ENCODE results near the gene THSD7B. TPM values are rescaled to one million over a fixed set of nuclear protein-coding genes. Genes with fewer than 3 reads are reported as not detected.
"Not testable (repeated sequence)": the region's sequence is repeated elsewhere in the genome, so short reads cannot be mapped to it uniquely, and the experiment has no call there.

The THSD7B gene
- total RNA-seq, 1 donor from 2014 or later = 0.22 TPM

DNA sequence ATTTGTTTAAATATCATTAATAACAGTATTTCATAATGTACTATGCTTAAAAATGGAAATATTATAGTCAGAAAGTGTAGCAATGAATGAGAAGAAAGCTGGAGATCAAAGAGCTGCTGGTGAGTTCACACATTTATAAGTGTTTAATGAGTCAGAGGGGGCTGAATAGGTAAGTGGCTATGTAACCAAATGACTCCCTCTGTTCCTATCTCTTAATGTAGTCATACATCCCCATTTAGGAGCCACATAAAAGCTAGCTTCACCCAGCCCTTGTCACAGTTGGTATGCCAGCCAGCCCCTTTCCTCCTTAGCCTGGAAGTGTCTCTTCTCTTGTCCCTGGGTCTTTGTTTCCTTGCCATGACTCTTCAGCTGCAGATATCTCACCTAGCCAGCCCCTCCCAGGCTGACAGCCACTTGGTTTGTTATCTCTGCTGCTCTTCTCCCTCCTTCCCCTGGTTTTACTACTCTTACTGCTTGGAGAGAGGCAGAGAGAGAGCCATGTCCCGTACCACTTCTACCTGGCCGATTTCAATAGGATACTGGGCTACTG lies 760.4 kb downstream of the THSD7B start:
- Mint-ChIP-seq H3K27me3 (ENCODE audit: low read depth) (peaks cover 21% of the 10 kb centered on the region), H3K4me3 (no peak overlapping the region), H3K36me3 (no peaks in the 10 kb centered on the region), H3K27ac (no peak overlapping the region), H3K9me3 (no peaks in the 10 kb centered on the region), H3K4me1 (no peaks in the 10 kb centered on the region)
- no peak for DNase-seq (ENCODE audit: low spot score in 2 of 2, unreplicated experiment in 2 of 2)
- no peak for TF ChIP-seq CTCF (IDR thresholded peaks at IDR 0.05; ENCODE audit: unreplicated experiment)

GRCh38 chr2:137535897-137536296 lies 770.6 kb downstream of the THSD7B start:
- no peaks in the 10 kb centered on the region for H3K9me3 Mint-ChIP-seq
- no peak for DNase-seq (ENCODE audit: low spot score in 2 of 2, unreplicated experiment in 2 of 2)
- H3K36me3 Mint-ChIP-seq = no peaks in the 10 kb centered on the region
- H3K4me1 Mint-ChIP-seq = peaks cover 7% of the 10 kb centered on the region
- no peak overlapping the region for H3K27ac Mint-ChIP-seq
- no peak for TF ChIP-seq CTCF (IDR thresholded peaks at IDR 0.05; ENCODE audit: unreplicated experiment)
- peaks cover 8% of the 10 kb centered on the region for H3K27me3 Mint-ChIP-seq (ENCODE audit: low read depth)
- H3K4me3 Mint-ChIP-seq = no peak overlapping the region

DNA sequence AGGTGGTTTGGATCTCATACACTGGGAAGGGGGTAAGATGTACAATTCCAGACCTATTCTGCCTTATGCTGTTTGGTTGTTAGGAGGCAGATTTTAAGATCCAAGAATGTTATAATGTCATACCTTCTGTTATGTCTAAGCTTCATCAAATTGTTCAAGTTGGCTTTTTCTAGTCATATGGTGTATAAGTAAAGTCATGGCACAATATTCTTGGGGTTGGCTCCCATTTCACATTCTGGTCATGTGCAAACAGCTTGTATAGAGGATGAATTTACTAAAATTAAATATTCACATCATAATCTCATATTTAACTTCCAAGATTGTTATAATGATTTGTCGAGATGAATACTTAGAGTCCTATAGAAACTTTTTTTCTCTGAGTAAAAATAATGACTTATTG lies 774.0 kb downstream of the THSD7B start:
- no peak overlapping the region for H3K4me3 Mint-ChIP-seq
- H3K9me3 Mint-ChIP-seq = peaks cover 10% of the 10 kb centered on the region
- H3K36me3 Mint-ChIP-seq = no peaks in the 10 kb centered on the region
- TF ChIP-seq CTCF (IDR thresholded peaks at IDR 0.05; ENCODE audit: unreplicated experiment) = no peak
- H3K27me3 Mint-ChIP-seq (ENCODE audit: low read depth) = peaks cover 17% of the 10 kb centered on the region
- no peak for DNase-seq (ENCODE audit: low spot score in 2 of 2, unreplicated experiment in 2 of 2)
- peaks cover 7% of the 10 kb centered on the region for H3K4me1 Mint-ChIP-seq
- no peak overlapping the region for H3K27ac Mint-ChIP-seq

DNA sequence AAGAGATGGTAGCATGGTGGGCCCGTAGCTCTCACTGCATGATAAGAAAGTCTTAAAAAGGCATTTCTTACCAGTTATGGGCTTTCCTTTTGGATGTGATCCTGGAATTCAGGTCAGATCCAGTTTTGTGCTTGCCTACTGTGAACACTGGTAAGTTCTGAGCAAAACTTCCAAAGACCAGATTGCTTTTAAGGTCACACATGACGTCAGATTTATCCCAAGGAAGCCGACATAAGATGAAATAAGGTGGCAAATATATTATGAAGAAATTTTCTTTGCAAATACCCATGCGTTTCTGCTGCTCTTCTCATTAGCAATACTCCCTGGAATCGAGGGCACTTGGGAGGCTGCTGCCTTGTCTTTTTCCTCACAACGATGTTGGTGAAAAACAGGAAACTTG lies 782.5 kb downstream of the THSD7B start:
- no peak for TF ChIP-seq CTCF (IDR thresholded peaks at IDR 0.05; ENCODE audit: unreplicated experiment)
- Mint-ChIP-seq H3K36me3 (no peaks in the 10 kb centered on the region), H3K4me1 (no peaks in the 10 kb centered on the region), H3K4me3 (no peak overlapping the region), H3K27ac (no peak overlapping the region), H3K9me3 (no peaks in the 10 kb centered on the region), H3K27me3 (ENCODE audit: low read depth) (peaks cover 3% of the 10 kb centered on the region)
- no peak for DNase-seq (ENCODE audit: low spot score in 2 of 2, unreplicated experiment in 2 of 2)

GRCh38 chr2:137566387-137566786 lies 801.0 kb downstream of the THSD7B start:
- H3K4me3 Mint-ChIP-seq = no peak overlapping the region
- no peak for DNase-seq (ENCODE audit: low spot score in 2 of 2, unreplicated experiment in 2 of 2)
- H3K36me3 Mint-ChIP-seq = no peaks in the 10 kb centered on the region
- H3K27ac Mint-ChIP-seq = no peak overlapping the region
- peaks cover 1% of the 10 kb centered on the region for H3K27me3 Mint-ChIP-seq (ENCODE audit: low read depth)
- peaks cover 3% of the 10 kb centered on the region for H3K9me3 Mint-ChIP-seq
- H3K4me1 Mint-ChIP-seq = no peaks in the 10 kb centered on the region
- no peak for TF ChIP-seq CTCF (IDR thresholded peaks at IDR 0.05; ENCODE audit: unreplicated experiment)

DNA sequence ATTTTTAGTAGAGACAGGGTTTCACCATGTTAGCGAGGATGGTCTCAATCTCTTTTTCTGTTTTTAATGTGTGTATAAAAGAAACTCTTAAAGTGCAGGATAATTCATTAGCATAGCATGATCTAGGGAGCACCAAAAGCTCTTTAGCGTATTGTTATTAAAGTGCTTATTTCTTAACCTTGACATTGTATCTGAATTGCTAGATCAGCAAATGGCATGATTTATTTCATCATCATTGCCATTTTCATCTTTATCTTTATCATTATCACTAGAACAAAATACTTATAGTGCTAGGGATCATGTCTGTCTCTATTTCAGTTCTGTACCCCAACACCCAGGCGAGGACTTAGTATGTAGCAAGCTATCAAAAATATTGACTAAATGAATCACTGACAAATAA lies 805.1 kb downstream of the THSD7B start:
- TF ChIP-seq CTCF (IDR thresholded peaks at IDR 0.05; ENCODE audit: unreplicated experiment) = no peak
- no peaks in the 10 kb centered on the region for H3K4me1 Mint-ChIP-seq
- H3K27me3 Mint-ChIP-seq (ENCODE audit: low read depth) = peaks cover 1% of the 10 kb centered on the region
- H3K36me3 Mint-ChIP-seq = no peaks in the 10 kb centered on the region
- no peak for DNase-seq (ENCODE audit: low spot score in 2 of 2, unreplicated experiment in 2 of 2)
- no peak overlapping the region for H3K27ac Mint-ChIP-seq
- peaks cover 3% of the 10 kb centered on the region for H3K9me3 Mint-ChIP-seq
- no peak overlapping the region for H3K4me3 Mint-ChIP-seq

GRCh38 chr2:137587834-137588233 lies 822.5 kb downstream of the THSD7B start:
- H3K27ac Mint-ChIP-seq; H3K27me3 Mint-ChIP-seq (ENCODE audit: low read depth); H3K4me1 Mint-ChIP-seq; H3K4me3 Mint-ChIP-seq; H3K36me3 Mint-ChIP-seq; DNase-seq (ENCODE audit: low spot score in 2 of 2, unreplicated experiment in 2 of 2): not testable (repeated sequence)
- peaks cover 38% of the 10 kb centered on the region for H3K9me3 Mint-ChIP-seq

- not testable (repeated sequence) for H3K27ac Mint-ChIP-seq; H3K36me3 Mint-ChIP-seq; H3K27me3 Mint-ChIP-seq (ENCODE audit: low read depth); H3K4me3 Mint-ChIP-seq; H3K4me1 Mint-ChIP-seq; DNase-seq (ENCODE audit: low spot score in 2 of 2, unreplicated experiment in 2 of 2)
- H3K9me3 Mint-ChIP-seq = peaks cover 33% of the 10 kb centered on the region
These were observed 823.2 kb downstream of the THSD7B start for GRCh38 chr2:137588578-137588977.

Data from mesothelial cell of epicardium (in vitro differentiated cells).